Transverse colon (tissue), 4 donors: ENCODE data around the gene CIPC. TPM values are rescaled to one million over a fixed set of nuclear protein-coding genes. Genes with fewer than 3 reads are reported as not detected.

Experiments
- DNase-seq: peaks from one replicate; pipeline ENCODE4 v3.0.0-alpha.2; 2019
- H3K27ac ChIP-seq, 4 donors: fragments of 200-600 bp; sonication (generic); 2 replicates each; pipeline ENCODE4 v1.5.1; 2016 to 2018; ENCODE audit warnings: inconsistent platforms in 4 of 4
- H3K27me3 ChIP-seq: fragments of 200-600 bp; sonication (generic); 2 replicates; pipeline ENCODE4 v1.5.1; 2017; ENCODE audit warnings: inconsistent platforms
- H3K36me3 ChIP-seq, 4 donors: fragments of 200-600 bp; sonication (generic); 2 replicates each; pipeline ENCODE4 v1.5.1; 2017 to 2019; ENCODE audit warnings: inconsistent platforms in 4 of 4
- H3K4me1 ChIP-seq, 4 donors: fragments of 200-600 bp; sonication (generic); 2 replicates each; pipeline ENCODE4 v1.5.1; 2017 to 2020; ENCODE audit warnings: inconsistent platforms in 4 of 4
- H3K4me3 ChIP-seq, 4 donors: fragments of 200-600 bp; sonication (generic); 1 replicate in 1 of 4; 2 replicates in 3 of 4; pipeline versions ENCODE4 v1.5.1 to v1.6.1; 2017 to 2019; ENCODE audit warnings: inconsistent platforms in 4 of 4
- H3K9me3 ChIP-seq, 2 donors: fragments of 200-600 bp; sonication (generic); 2 replicates each; pipeline ENCODE4 v1.5.1; 2017 to 2019; ENCODE audit warnings: inconsistent platforms in 2 of 2
- CTCF ChIP-seq, 5 experiments: fragments of 200-600 bp in 3 of 5; fragments of 450-650 bp in 2 of 5; sonication (generic) in 3 of 5; IDR thresholded peaks; 1 replicate in 2 of 5; 2 replicates in 3 of 5; pipeline ENCODE4 v1.5.1; 2016 to 2017; ENCODE audit warnings: antibody characterized with exemption in 5 of 5, inconsistent platforms in 3 of 5, mild to moderate bottlenecking in 2 of 5, moderate library complexity in 1 of 5
- EP300 ChIP-seq: sonication (generic); formaldehyde crosslinking; IDR thresholded peaks from one replicate; pipeline ENCODE4 v1.6.1; 2017; ENCODE audit warnings: antibody characterized with exemption, low read depth
- POLR2A ChIP-seq: fragments of 450-650 bp; IDR thresholded peaks from one replicate; pipeline ENCODE4 v1.6.1; 2016; ENCODE audit warnings: antibody characterized with exemption, mild to moderate bottlenecking, moderate library complexity
- POLR2AphosphoS5 ChIP-seq, 3 donors: sonication (generic); formaldehyde crosslinking; IDR thresholded peaks; one replicate each; pipeline ENCODE4 v1.6.1; 2016; ENCODE audit warnings: antibody characterized with exemption in 3 of 3
- WGBS, 2 donors: methylation state at CpG; one replicate each; pipeline ENCODE4 v1.1.5; 2018; ENCODE audit warnings: low coverage in 1 of 2; 5-methylcytosine and 5-hydroxymethylcytosine counted together
- in situ Hi-C, 4 donors: fragments of 200-750 bp; cut with MboI; loops; one replicate each; pipeline versions ENCODE4 v1.15.0 to v1.15.1; 2017; ENCODE audit warnings: low sequenced_read_pairs in 3 of 4, low pct_ligation_motif_present in 1 of 4, low pct_unique_long_range_greater_than_20kb in 1 of 4
- intact Hi-C: fragments of 100-400 bp; cut with DNase I; formaldehyde crosslinking; loops from one replicate; pipeline ENCODE4 v1.15.1; 2023; ENCODE audit warnings: low total_unique reads
- total RNA-seq, 4 donors: library from RNA; depleted of rRNA; stranded (reverse); fragments of >200 nt; gene quantifications; one replicate each; pipeline ENCODE4 v1.1.0, GENCODE V29; 2016

The CIPC gene
- total RNA-seq, 4 donors from 2014 or later = 30.8 to 97.1 (median 67.8) TPM

GRCh38 chr14:77063571-77064171, 34.4 kb upstream of the CIPC start:
- Histone ChIP-seq H3K36me3 (no peaks in the 10 kb centered on the region), H3K27ac (no peak overlapping the region), H3K4me3 (no peak overlapping the region), H3K4me1 (peaks cover 0 to 7% (median 6%) of the 10 kb centered on the region in 4 donors), H3K27me3 (no peaks in the 10 kb centered on the region), H3K9me3 (no peaks in the 10 kb centered on the region)
- intact Hi-C loops (no loop called here), in situ Hi-C loops (loop anchor here in 2 of 4 donors (10.0 kb wide), 2 partner anchors 149 to 179 kb away; no protein-coding TSS in a partner anchor)
- no peak for TF ChIP-seq CTCF (IDR thresholded peaks at IDR 0.05)
- TF ChIP-seq EP300 = no peak
- TF ChIP-seq POLR2A = no peak
- no peak for TF ChIP-seq POLR2AphosphoS5 (IDR thresholded peaks at IDR 0.05)
- 60 to 78% methylated on average over 1 to 10 of the region's 10 CpGs for WGBS, 2 donors
- DNase-seq = no peak

DNA sequence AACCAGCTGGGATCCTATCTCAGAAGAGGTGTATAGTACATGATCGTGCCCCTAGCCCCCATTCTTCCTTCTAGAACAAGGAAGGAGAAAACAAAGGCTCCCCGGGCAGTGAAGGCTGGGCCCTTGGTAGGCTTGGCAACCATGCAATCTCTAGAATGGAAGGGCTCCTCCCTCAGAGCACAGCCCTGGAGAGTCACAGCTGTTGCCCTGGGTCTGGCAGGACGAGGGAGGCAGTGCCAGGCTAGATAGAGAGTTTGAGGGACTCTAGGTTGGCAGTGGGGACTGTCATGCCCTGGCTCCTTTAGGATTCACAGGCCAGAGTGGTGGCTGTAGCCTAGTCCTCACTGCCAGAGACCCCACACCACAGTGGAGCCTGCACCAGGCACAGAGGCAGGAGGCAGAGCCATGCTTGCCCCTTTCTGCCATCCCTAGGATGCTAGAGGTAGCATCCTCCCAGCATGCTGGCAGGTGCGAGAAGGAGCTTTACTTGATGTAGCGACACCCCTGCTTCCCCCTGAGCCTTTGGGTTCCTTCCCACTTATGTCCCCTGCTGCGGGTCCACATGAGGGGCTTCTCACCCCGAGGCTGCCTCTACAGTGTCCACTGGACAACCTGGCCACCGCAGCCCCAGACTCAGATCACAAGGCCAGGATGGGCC, 33.4 kb upstream of the CIPC start:
- in situ Hi-C loops = loop anchor here in 2 of 4 donors (5.0 to 10.0 kb wide), 3 partner anchors 150 to 192 kb away; no protein-coding TSS in a partner anchor
- no peak for DNase-seq
- H3K4me3 ChIP-seq = no peak overlapping the region
- H3K27ac ChIP-seq = no peak overlapping the region
- H3K9me3 ChIP-seq = no peaks in the 10 kb centered on the region
- no peaks in the 10 kb centered on the region for H3K27me3 ChIP-seq
- intact Hi-C loops = no loop called here
- H3K36me3 ChIP-seq = no peaks in the 10 kb centered on the region
- TF ChIP-seq POLR2A (no peak), POLR2AphosphoS5 (IDR thresholded peaks at IDR 0.05) (no peak), EP300 (no peak), CTCF (IDR thresholded peaks at IDR 0.05) (no peak)
- 79% methylated on average over 8 of the region's 8 CpGs; no CpG with 5 or more reads in 1 of the 2 donors for whole genome bisulfite sequencing, 2 donors
- H3K4me1 ChIP-seq = peaks cover 0 to 7% (median 6%) of the 10 kb centered on the region in 4 donors

DNA sequence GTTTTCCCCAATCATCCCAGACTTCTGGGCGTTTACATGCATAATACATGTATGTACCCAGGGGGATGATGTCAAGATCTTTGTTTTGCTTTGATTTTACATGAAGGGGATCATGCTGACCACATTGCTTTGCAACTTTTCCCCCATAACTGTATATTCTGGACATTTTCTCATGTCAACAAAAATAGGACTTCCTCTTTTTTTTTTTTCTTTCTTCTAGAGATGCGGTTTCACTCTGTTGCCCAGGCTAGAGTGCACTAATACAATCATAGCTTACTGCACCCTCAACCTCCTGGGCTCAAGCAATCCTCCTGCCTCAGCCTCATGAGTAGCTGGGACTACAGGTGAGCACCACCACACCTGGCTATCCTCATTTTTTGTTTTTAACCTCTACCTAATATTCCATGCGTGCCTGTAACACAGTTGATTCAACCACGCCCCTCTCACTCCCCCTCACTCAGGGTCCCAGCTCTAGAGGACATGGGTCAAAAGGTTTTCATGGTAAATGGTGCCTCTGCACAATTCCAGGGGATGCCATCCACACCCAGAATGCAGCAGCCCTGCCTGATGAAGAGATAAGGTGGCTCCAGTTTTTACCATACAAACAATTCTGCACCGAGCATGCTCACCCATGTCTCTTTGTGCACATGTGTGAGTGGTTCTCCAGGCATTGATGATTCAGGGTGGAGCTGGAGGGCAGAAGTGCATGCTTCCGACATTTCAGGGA, 32.0 kb upstream of the CIPC start:
- TF ChIP-seq POLR2A = no peak
- TF ChIP-seq CTCF (IDR thresholded peaks at IDR 0.05) = no peak
- TF ChIP-seq POLR2AphosphoS5 (IDR thresholded peaks at IDR 0.05) = no peak
- no peak for TF ChIP-seq EP300
- Histone ChIP-seq H3K27ac (no peak overlapping the region), H3K9me3 (no peaks in the 10 kb centered on the region), H3K27me3 (no peaks in the 10 kb centered on the region), H3K36me3 (no peaks in the 10 kb centered on the region), H3K4me1 (peaks cover 4 to 17% (median 7%) of the 10 kb centered on the region in 4 donors), H3K4me3 (no peak overlapping the region)
- in situ Hi-C loops = loop anchor here in 2 of 4 donors (5.0 to 10.0 kb wide), 3 partner anchors 151 to 194 kb away; no protein-coding TSS in a partner anchor
- DNase-seq = no peak
- WGBS, 2 donors = 54 to 71% methylated on average over 2 to 6 of the region's 6 CpGs
- intact Hi-C loops = no loop called here

GRCh38 chr14:77066578-77067172, 31.4 kb upstream of the CIPC start:
- H3K4me1 ChIP-seq = peaks cover 4 to 17% (median 7%) of the 10 kb centered on the region in 4 donors
- DNase-seq = no peak
- no peaks in the 10 kb centered on the region for H3K9me3 ChIP-seq
- H3K27ac ChIP-seq = no peak overlapping the region
- no peaks in the 10 kb centered on the region for H3K36me3 ChIP-seq
- WGBS, 2 donors = 64% methylated on average over 10 of the region's 10 CpGs; no CpG with 5 or more reads in 1 of the 2 donors
- TF ChIP-seq POLR2A (no peak), EP300 (no peak), POLR2AphosphoS5 (IDR thresholded peaks at IDR 0.05) (no peak), CTCF (IDR thresholded peaks at IDR 0.05) (no peak)
- no peak overlapping the region for H3K4me3 ChIP-seq
- intact Hi-C loops (no loop called here), in situ Hi-C loops (loop anchor here in 2 of 4 donors (5.0 to 10.0 kb wide), 3 partner anchors 152 to 194 kb away; no protein-coding TSS in a partner anchor)
- H3K27me3 ChIP-seq = no peaks in the 10 kb centered on the region
